Endometrial microvascular endothelial cells (primary cell): ENCODE data around the gene KIAA0319L. TPM values are rescaled to one million over a fixed set of nuclear protein-coding genes. Genes with fewer than 3 reads are reported as not detected.
"Not testable (repeated sequence)": the region's sequence is repeated elsewhere in the genome, so short reads cannot be mapped to it uniquely, and the experiment has no call there.

ENCODE experiments used
- in situ Hi-C: cut with HindIII; loops from 2 replicates; pipeline ENCODE4 v1.10.0; 2017; ENCODE audit warnings: low sequenced_read_pairs, low pct_unique_long_range_greater_than_20kb; ENCODE audit errors: inconsistent ontology term
- total RNA-seq: library from RNA; depleted of rRNA; stranded (reverse); fragments of >200 nt; gene quantifications from one replicate; pipeline ENCODE4 v1.2.3, GENCODE V29; 2015; ENCODE audit errors: inconsistent ontology term

The KIAA0319L gene
- total RNA-seq, 1 donor from 2014 or later = 40.9 TPM

DNA sequence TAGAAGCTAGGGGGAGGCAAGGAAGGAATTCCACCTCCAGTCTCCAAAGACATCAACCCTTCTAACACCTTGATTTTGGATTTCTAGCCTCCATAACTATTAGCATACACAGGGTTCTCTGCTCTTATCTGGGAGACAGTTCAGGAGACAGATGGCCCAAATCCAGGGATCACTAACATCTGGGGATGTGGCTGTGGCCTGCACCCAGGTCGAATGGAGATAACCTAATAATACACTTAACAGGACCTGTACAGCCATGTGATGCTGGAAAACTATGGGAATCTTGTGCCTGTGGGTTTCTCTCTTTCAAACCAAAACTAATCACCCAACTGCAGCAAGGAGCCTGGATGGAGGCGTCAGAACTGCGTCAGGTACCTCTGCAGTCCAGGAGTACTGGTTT lies 47.6 kb downstream of the KIAA0319L start:
- in situ Hi-C loops = no loop called here

DNA sequence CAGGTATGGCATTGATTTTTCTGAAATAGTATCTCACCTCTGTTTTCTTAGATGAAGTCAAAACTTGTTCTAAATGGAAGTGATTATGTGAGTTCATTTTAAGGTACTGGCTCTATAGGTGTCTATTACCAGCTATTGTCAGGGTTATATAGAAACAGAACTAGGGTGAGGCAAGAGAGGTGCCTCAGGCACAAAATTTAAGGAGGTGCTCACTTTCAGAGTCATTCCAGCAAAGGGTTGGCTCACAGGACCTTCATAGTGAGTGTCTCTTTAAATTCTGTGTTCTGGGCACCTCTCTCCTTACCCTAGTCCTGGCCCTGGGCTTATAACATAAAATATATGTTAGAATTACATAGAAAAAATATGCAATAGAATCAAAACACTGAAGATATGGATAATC lies 49.3 kb downstream of the KIAA0319L start:
- in situ Hi-C loops = no loop called here

DNA sequence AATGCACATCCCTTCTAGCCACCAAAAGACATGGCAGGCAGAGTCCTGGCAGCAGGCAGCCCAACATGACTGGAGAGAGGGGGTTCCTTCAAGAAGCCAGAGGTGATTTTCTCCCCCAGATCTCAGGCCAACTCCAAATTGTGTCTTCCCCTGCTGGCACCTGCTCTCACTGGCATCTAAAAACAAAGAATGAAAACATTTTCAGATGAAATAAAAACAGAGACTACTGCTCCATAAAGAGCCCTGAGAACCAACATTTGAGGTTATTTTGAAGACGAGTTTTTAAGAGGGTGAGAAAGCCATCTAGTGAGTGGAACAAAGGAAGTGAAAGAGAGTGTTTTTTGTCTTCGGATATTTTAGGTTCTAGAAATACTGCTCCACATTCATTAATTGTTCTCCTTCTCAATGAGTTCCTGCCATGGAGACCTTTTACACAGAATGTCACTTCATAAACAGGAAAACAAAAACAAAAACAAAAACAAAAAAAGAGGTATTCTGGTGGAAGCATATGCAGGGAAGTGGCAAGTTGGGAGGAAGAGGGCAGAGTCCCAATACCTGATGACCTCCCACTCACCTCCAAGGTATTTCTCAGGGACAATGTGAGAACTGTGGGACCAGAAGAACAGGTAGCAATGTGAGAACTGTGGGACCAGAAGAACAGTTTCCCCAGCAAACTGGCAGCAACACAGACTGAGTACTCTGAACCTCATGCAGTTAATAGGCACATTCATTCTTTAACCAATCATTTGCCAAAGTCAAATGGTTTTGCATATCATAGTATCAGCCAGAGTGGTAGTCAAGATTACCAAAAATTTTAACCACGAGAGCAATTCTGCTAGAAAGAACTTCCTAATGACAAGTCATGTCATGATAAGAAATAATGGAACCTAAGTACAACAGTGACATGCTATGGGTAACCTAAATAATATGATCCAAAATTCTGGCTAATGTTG lies 50.0 kb downstream of the KIAA0319L start:
- in situ Hi-C loops = no loop called here

DNA sequence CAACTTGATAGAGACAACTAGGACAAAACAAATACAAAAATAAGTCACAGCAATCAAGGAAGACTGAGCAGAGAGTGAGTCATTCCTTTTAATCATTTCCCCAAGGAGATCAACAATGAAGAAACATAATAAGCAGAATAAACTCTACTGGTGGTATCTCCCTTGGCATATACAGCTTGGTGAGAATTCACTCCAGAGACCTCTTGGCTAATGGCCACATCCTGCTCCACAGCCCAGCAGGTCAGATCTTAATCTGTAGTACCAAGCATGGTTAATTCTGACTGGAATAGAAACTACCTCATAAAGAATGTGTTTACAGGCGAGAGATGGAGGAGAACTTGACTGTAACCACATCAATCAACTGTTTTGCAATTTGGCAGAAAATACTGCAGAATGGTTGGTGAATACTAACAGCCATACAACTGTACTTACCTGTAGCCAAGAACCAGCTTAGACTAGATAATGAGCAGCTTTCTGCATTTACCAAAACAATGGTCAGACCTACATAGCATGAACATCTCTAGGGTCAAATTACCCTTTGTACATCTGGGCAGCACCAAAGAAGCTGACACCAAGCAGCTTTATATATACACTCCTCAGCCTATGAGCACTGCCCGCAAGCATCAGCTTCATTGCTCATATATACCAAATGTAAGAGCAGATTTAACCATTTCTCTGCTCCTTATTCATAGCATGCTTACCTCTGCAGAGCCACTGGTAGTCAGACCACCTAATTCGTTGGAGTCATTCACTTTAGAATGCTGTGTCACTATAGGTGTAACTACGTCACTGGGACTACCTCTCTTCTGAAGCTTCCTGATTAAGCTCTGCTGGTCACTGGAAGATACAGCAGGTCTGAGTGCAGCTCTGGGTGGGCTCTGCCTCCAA lies 51.0 kb downstream of the KIAA0319L start:
- in situ Hi-C loops = no loop called here

DNA sequence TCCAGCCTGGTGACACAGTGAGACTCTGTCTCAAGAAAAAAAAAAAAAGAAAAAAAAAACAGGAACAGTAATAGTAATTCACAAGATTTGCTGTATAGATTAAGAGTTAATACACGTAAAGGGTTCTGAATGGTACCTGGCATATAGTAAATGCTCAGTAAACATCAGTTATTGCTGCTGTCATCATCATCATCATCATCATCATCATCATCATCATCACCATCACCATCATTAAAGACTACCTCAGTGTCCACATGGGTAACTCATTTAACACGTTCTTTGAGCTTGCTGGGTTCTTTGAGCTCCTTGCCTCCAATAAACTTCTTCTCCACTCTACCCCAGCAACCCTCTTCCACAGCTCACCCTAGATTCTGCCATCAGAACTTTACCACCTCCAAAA lies 55.0 kb downstream of the KIAA0319L start:
- in situ Hi-C loops = no loop called here

DNA sequence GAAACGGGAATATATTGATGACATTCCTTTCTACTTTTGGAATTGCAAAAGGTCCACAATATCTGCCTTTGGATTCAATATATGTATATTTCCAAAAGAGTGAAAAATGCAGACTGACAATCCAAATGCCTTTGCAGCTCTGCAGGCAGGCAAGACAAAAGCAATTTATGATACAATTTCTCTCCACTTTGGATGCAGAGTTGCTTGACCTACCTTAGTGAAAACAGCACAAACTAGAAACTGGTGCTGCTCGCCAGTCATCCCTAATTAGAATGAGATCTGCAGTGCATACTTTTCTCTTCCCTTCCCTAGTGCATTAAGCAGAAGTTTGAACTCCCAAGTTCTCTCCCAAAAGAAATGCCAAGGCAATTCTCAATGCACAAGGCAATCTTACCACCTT lies 56.8 kb downstream of the KIAA0319L start:
- in situ Hi-C loops = no loop called here

DNA sequence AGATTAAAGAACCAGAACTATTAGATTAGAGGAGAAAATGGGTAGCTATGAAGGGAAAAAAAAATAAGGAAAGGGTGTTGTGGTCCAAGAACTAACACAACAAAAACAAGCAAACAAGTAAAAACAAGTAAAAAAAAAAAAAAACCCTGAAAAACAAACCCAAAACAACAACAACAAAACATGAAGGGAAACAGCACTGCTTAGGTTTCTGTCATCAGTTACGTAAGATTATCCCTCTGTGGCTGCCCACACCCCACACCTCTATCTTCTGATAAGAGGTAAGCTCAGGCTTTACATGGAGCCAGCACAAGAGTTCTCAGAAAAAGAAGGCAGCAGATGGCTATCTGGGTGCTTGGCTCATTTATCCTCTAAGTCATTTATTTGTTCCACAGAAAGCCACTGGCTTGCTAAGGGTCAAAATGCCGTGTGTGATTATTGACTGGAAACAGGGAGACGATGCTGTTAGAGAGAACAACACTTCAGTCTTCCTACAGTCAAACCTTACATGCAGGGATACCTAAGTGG lies 57.5 kb downstream of the KIAA0319L start:
- in situ Hi-C loops = no loop called here

DNA sequence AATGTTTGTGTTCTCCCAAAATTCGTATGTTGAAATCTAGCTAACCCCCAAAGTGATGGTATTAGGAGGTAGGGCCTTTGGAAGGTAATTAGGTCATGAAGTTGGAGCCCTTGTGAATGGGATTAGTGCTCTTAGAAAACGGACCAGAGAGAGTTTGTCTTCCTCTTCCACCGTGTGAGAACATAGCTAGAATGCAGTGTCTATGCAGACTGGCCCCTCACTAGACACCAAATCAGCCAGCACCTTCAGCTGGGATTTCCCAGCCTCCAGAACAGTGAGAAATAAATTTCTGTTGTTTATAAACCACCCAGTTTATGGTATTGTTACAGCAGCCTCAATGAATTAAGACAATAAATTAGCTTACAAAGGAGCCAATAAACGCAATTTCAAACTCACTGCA lies 58.0 kb downstream of the KIAA0319L start:
- in situ Hi-C loops = no loop called here

DNA sequence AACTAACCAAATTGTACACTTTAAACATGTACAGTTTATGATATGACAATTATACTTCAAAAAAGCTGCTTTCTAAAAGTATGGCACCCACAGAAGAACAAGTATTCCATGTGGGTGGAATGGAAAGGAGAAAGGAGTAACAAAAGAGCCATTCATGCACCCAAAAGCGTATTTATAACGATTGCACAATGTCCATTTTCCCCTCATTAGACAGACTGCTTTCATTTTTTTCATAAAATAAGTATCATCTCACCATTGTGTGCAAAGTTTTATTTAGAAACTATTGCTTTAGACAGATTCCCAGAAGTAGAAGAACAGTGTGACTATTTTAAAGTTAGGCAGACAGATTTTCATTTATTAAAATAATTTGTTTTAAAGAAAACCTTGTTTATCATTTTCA lies 59.6 kb downstream of the KIAA0319L start:
- in situ Hi-C loops = no loop called here

DNA sequence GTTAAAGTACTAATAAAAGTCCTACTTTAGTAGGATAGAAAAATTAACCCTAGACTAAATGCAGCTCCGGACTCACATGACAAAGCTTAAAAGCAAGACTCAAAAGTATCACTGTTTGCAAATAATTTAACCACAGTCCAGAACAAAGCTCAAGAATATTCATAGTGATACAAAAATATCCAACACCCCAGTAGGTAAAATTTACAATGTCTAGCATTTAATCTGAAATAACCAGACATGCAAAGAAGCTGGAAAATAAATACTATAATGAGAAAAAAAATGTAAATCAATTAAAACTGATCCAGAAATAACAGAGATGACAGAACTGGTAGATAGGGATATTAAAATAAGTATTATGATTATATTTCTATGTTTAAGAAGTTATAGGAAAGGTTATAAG lies 67.0 kb downstream of the KIAA0319L start:
- in situ Hi-C loops = no loop called here

DNA sequence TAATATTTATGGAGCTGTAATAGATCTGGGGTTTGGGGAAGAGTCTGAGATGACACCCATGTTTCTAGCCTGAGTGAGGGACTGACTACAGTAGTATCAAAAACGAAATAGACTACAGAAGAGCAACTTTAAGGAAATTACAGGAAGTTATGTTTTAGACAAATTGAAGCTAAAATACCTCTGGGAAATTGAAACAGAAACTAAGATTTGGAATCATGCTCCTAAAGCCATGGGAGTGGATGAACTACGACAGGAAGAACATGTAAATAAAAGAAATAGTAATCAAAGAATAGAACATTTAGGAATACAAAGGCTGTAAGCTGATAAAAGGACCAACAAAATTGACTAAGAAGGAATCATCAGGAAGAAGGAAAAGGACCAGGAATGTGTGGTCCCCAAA lies 68.9 kb downstream of the KIAA0319L start:
- in situ Hi-C loops = no loop called here

DNA sequence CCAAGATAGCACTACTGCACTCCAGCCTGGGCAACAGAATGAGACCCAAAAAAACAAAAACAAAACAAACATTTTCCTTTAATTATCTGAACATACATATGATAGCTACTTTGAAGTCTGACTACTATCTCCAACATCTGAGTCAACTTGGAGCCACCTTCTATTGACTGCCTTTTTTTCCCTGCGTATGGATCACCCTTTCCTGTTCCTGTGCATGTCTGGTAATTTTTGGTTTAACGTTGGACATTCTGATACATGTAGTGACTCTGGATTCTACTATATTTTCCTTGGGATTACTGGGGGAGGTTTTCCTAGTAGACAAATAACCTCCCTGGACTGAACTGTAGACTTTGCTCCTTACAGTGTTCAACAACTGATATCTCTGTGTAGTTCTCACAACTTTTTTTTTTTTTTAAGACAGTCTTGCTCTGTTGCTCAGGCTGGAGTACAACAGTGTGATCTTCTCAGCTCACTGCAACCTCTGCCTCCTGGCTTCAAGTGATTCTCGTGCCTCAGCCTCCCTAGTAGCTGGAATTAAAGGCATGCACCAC lies 70.3 kb downstream of the KIAA0319L start:
- in situ Hi-C loops = no loop called here

DNA sequence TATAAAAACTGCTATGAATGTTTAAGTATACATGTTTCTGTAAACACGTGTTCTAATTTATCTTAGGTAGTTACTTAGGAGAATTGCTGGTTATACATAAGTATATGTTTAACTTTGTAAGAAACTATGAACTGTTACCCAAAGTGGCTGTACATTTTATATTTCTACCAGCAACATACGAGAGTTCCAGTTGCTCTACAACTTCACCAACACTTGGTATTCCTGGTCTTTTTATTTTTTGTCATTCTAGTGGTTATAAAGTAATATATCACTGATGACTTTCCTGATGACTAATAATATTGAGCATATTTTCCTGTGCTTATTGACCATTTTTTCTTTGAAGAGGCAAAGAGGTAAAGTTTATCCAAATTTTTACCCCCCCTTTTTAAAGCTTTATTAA lies 76.0 kb downstream of the KIAA0319L start:
- in situ Hi-C loops = no loop called here

DNA sequence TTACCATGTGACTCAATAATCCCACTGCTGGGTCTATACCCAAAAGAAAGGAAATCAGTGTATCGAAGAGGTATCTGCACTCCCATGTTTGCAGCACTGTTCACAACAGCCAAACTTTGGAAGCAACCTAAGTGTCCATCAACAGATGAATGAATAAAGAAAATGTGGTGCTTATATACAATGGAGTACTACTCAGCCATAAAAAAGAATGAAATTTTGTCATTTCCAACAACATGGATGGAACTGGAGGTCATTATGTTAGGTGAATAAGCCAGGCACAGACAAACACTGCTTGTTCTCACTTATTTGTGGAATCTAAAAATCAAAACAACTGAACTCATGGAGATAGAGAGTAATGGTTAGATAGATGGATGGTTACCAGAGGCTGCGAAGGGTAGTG lies 79.3 kb downstream of the KIAA0319L start:
- in situ Hi-C loops = no loop called here

DNA sequence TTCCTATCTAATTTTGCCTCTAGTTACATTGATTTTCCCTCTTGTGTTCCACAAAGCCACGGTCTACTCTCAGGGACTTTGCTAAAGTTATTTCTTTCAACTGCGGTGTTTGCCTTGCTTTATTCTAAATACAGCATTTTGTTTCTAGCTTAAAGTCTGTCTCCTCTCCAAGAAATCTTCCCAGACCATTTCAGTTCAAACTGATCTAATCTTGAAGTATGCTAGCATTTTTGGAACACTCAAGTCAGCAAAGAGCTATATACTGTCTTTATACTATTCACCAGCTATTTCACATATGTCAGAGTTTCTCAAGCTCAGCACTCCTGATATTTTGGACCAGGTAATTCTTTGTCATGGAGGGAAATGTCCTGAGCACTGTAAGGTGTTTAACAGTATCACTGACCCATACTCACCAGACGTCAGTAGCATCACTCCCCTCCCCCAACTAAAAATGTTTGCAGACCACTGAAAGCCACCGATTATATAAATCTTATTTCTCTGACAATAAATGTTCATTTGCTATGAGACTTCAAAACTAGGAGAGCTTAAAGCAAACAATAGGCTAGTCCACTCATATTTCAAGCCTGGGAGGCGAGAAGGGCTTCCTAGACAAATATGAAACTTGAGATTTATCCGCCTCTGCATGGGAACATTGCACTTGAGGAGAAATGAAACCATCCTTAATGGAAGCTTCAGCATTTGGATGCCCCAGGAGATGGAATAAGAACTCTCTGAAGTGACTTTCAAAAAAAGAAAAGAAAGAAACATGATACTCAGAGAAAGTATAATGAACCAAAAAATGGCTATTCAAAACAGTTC lies 81.1 kb downstream of the KIAA0319L start:
- in situ Hi-C loops = no loop called here

DNA sequence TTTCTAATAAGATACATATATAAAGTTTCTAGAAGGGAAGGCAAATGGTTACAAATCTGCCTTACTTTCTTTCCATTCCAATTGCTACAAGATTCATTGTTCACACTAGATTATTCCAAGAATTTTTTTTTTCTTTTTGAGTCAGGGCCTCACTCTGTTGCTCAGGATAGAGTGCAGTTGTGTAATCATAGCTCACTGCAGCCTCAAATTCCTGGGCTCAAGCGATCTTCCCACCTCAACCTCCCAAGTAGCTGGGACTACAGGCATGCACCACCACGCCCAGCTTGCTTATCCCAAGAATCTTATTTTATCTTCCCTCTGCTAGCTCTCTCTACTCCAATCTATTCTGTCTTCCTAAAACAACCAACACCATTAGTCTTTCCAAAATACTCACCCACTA lies 81.8 kb downstream of the KIAA0319L start:
- in situ Hi-C loops = no loop called here

DNA sequence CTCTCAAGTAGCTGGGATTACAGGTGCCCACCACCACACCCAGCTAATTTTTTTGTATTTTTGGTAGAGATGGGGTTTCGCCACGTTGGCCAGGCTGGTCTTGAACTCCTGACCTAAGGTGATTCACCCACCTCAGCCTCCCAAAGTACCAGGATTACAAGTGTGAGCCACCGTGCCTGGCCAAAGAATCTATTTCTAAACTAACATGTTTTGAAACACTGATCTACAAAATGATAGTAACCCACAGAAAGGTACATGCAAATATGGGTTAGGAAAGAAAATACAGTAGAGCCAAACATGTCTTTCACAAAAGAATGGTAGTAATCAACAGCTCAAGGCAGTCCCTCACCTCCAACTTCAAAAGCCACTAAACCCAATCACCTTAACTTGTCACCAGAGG lies 84.0 kb downstream of the KIAA0319L start:
- in situ Hi-C loops = not testable (repeated sequence)

DNA sequence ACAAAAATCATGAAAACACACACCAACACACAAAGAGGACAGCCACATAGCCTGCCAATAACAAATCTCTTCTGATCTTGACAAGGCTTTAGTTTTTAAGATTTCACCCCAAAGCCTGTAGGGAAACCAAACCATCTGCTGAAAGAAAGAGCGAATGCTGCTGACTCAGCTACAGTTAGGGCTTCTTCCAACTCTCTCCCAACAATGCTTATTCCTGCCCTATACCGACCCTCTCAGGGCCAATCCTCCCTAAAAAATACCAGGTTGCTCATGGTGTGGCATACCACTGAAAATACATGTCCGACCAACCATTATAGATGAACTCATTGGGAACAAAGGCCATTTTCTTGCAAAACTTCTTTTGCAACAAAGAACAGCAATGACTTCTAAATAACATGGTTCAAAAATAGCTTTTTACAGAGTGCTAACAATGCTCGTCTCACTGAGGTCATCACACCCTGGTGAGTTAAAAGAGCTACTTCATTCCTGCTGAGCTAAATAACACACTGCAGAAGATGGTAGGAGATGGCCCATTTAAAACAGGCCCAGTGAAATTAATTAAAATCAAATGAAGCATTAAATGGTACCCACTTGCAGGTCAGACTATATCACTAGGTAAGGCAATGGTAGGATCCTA lies 86.1 kb downstream of the KIAA0319L start:
- in situ Hi-C loops = no loop called here
